HS-27A (cell line): ENCODE results near the gene SMC6.

Source experiments
- DNase-seq: peaks from one replicate; pipeline ENCODE4 v3.0.0-alpha.2; 2012; ENCODE audit warnings: low read depth, missing footprints

The SMC6 gene

GRCh38 chr2:17762451-17762850 lies 8.8 kb upstream of the SMC6 start:
- no peak for DNase-seq

GRCh38 chr2:17759805-17760204 lies 6.2 kb upstream of the SMC6 start:
- DNase-seq: no peak

- no peak for DNase-seq
These were observed 4.5 kb upstream of the SMC6 start for GRCh38 chr2:17758118-17758517.

GRCh38 chr2:17757321-17757720 lies 3.7 kb upstream of the SMC6 start:
- DNase-seq: no peak

- no peak for DNase-seq
These were observed 3.1 kb upstream of the SMC6 start for GRCh38 chr2:17756668-17757067.

GRCh38 chr2:17754773-17755425 lies 1.3 kb upstream of the SMC6 start:
- DNase-seq: no peak

- no peak for DNase-seq
These were observed 463 bp downstream of the SMC6 start for GRCh38 chr2:17752892-17753802.

- no peak for DNase-seq
These were observed 1.4 kb downstream of the SMC6 start for GRCh38 chr2:17752246-17752645.

- DNase-seq: no peak
These were observed 3.7 kb downstream of the SMC6 start for GRCh38 chr2:17749753-17750438.

GRCh38 chr2:17748745-17749144 lies 4.9 kb downstream of the SMC6 start:
- no peak for DNase-seq

GRCh38 chr2:17747684-17748452 lies 5.7 kb downstream of the SMC6 start:
- DNase-seq: no peak

- DNase-seq: no peak
These were observed 13.4 kb downstream of the SMC6 start for GRCh38 chr2:17740203-17740602.

- DNase-seq: no peak
These were observed 16.6 kb downstream of the SMC6 start for GRCh38 chr2:17736989-17737388.

- DNase-seq: no peak
These were observed 17.7 kb downstream of the SMC6 start for GRCh38 chr2:17735864-17736263.

GRCh38 chr2:17733599-17733998 lies 20.0 kb downstream of the SMC6 start:
- no peak for DNase-seq

- no peak for DNase-seq
These were observed 23.7 kb downstream of the SMC6 start for GRCh38 chr2:17729880-17730279.

- no peak for DNase-seq
These were observed 25.4 kb downstream of the SMC6 start for GRCh38 chr2:17728210-17728609.

- DNase-seq: no peak
These were observed 33.8 kb downstream of the SMC6 start for GRCh38 chr2:17719562-17720371.

- no peak for DNase-seq
These were observed 34.9 kb downstream of the SMC6 start for GRCh38 chr2:17718689-17719088.

- no peak for DNase-seq
These were observed 35.9 kb downstream of the SMC6 start for GRCh38 chr2:17717666-17718065.

GRCh38 chr2:17713291-17713690 lies 40.3 kb downstream of the SMC6 start:
- DNase-seq: no peak
